H1 (cell line): ENCODE data around the gene PIBF1.

Experiments used
- ASH2L ChIP-seq: fragments of 200-600, 300-600 bp; sonication (generic); IDR thresholded peaks from one replicate; pipeline ENCODE4 v1.7.1; 2017; ENCODE audit warnings: low read length
- MAX ChIP-seq: IDR thresholded peaks from 2 replicates; pipeline ENCODE4 v1.6.1; 2012; ENCODE audit warnings: inconsistent platforms

GRCh38 chr13:72908416-72908815, 126.5 kb downstream of the PIBF1 start:
- no peak for TF ChIP-seq MAX
- no peak for TF ChIP-seq ASH2L
